ENCODE measurements around the gene ZP1.

ZP1 gene

DNA sequence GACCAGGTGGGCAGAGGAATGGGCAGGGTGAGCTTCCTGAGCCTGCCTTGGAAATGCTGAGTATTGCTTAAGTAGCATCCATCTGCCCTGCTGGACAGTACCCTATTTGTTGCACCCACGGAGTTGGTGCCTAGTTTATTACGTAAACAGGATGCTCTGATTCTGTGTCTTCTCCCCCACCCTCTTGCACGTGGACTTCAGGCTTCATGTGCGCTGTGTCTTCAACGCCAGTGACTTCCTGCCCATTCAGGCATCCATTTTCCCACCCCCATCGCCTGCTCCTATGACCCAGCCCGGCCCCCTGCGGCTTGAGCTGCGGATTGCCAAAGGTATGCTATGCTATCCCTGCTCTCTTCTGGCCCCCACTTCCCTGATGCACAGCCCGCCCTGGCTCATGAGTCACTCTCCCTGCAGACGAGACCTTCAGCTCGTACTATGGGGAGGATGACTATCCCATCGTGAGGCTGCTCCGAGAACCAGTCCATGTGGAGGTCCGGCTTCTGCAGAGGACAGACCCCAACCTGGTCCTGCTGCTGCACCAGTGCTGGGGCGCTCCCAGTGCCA is 5.7 kb downstream of the ZP1 start:
- H3K27ac ChIP-seq (ENCODE audit: low read length), result no peak overlapping the region
- H3K4me3 ChIP-seq (ENCODE audit: low read length in 2 of 2), result no peak overlapping the region
- H3K27me3 ChIP-seq (ENCODE audit: control insufficient read depth in 1 of 2, insufficient read depth in 2 of 2, low read length in 2 of 2), result peaks cover 3 to 12% of the 10 kb centered on the region in 2 donors
- H3K4me1 ChIP-seq (ENCODE audit: control insufficient read depth, insufficient read depth, low read length), result peaks cover 5% of the 10 kb centered on the region
- no peaks in the 10 kb centered on the region for H3K9me3 ChIP-seq (ENCODE audit: control insufficient read depth in 2 of 2, low read length in 2 of 2)
- no peaks in the 10 kb centered on the region for H3K36me3 ChIP-seq (ENCODE audit: control insufficient read depth in 2 of 2, insufficient read depth in 2 of 2, low read length in 2 of 2)
- H3K9ac ChIP-seq (ENCODE audit: low read length in 2 of 2), result no peak overlapping the region

DNA sequence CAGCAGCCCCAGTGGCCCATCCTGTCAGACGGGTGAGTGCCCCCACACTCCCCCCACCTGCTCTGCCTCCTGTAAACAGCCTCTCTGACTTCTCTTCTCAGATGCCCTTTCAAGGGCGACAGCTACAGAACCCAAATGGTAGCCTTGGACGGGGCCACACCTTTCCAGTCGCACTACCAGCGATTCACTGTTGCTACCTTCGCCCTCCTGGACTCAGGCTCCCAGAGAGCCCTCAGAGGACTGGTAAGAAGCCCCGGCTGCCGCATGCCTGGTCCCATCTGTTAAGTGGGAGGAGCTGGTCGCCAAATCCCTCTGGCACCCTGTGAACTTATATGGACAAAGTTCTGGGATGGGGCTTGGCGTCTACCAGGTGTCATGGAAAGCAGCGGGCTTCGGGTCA is 6.2 kb downstream of the ZP1 start:
- no peak overlapping the region for H3K27ac ChIP-seq (ENCODE audit: low read length)
- H3K27me3 ChIP-seq (ENCODE audit: control insufficient read depth in 1 of 2, insufficient read depth in 2 of 2, low read length in 2 of 2), result peaks cover 3 to 12% of the 10 kb centered on the region in 2 donors
- no peaks in the 10 kb centered on the region for H3K36me3 ChIP-seq (ENCODE audit: control insufficient read depth in 2 of 2, insufficient read depth in 2 of 2, low read length in 2 of 2)
- H3K4me3 ChIP-seq (ENCODE audit: low read length in 2 of 2), result no peak overlapping the region
- no peak overlapping the region for H3K9ac ChIP-seq (ENCODE audit: low read length in 2 of 2)
- peaks cover 5% of the 10 kb centered on the region for H3K4me1 ChIP-seq (ENCODE audit: control insufficient read depth, insufficient read depth, low read length)
- no peaks in the 10 kb centered on the region for H3K9me3 ChIP-seq (ENCODE audit: control insufficient read depth in 2 of 2, low read length in 2 of 2)

DNA sequence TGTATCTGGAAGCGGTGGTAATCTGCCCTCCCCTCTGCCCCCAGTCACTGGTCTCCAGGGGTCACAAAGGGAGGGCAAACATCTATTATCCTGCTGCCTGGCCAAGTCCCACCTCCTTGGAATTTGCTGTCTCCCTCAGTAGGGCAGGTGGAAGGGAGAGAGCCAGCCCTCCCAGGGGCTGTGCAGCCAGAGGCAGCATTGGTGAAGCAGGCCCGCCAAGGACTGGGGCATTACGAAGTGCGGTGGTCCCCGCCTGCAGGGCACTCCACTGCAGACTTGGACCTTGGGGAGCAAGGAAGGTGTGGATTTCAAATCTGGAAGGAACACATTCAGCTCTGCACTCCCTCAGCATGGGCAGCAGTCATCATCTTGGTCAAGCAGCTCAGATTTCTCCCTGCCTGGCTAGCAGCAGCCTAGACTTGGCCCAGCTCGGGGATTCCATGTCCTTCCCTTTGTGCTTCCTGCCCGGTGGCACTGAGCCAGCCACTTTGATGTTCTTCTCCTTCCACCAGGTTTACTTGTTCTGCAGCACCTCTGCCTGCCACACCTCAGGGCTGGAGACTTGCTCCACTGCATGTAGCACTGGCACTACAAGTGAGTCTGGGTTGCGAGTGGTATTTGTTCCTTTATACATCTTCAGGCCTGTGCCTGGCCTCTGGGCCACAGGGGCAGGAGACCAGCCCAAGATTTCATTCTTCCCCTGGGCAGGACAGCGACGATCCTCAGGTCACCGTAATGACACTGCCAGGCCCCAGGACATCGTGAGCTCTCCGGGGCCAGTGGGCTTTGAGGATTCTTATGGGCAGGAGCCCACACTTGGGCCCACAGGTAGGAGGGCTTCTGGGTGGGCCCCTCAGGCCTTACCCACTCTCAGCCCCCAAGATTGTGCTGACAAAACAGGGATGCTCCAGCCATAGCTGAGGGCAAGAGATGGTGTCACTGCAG is 7.4 kb downstream of the ZP1 start:
- H3K9ac ChIP-seq (ENCODE audit: low read length in 2 of 2), result no peak overlapping the region
- H3K27ac ChIP-seq (ENCODE audit: low read length), result no peak overlapping the region
- peaks cover 10% of the 10 kb centered on the region for H3K4me1 ChIP-seq (ENCODE audit: control insufficient read depth, insufficient read depth, low read length)
- H3K4me3 ChIP-seq (ENCODE audit: low read length in 2 of 2), result no peak overlapping the region
- peaks cover under 1% of the 10 kb centered on the region in 2 donors for H3K36me3 ChIP-seq (ENCODE audit: control insufficient read depth in 2 of 2, insufficient read depth in 2 of 2, low read length in 2 of 2)
- peaks cover 0 to 3% of the 10 kb centered on the region in 2 donors for H3K27me3 ChIP-seq (ENCODE audit: control insufficient read depth in 1 of 2, insufficient read depth in 2 of 2, low read length in 2 of 2)
- H3K9me3 ChIP-seq (ENCODE audit: control insufficient read depth in 2 of 2, low read length in 2 of 2), result no peaks in the 10 kb centered on the region

DNA sequence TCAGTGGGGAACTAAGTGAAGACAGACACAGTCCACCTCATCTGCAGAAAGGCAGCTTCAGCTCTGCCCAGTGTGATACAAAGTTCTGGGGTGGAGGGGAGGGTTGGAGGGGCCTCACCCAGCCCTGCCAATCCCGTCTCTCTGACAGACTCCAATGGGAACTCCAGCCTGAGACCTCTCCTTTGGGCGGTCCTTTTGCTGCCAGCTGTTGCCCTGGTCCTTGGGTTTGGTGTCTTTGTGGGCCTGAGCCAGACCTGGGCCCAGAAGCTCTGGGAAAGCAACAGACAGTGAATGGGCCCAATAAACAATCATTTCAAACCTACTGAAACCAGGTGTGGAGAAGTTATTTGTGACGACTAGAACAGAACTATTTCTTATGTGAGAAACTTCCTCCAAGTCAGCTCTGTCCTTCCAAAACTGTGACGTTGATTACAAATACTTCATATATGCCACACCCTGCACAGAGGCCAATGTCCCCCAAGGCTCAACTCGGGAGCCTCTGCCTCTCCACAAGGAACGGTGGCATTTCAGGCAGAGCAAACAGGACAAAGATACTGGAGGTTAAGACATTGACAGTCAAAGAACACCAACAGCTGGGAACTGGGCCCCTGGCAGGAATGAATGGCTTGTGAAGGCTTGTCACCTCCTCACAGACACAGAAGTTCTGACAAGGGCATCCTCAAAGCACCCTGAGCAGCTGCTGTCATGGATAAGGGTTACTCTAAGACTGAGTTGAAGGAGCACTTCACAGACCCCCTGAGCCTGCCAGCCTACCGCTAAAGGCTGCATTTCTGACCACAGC is 8.2 kb downstream of the ZP1 start:
- Histone ChIP-seq H3K4me3 (ENCODE audit: low read length in 2 of 2) (no peak overlapping the region), H3K9ac (ENCODE audit: low read length in 2 of 2) (no peak overlapping the region)

DNA sequence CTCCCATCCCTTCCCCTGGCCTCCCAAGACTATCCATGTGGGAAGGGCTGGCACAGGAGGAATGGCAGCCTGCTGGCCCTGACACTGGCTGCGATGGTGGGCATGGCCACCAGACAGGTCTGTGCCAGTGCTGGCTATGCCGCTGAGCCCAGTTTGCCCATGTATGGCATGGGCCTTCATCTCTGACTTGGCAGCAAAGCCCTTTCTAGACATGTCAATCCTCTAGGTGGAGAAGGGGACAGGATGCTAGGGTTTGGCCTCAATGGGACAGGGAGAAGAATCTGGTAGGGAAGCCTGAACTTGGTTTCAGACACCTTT is 8.8 kb downstream of the ZP1 start:
- no peaks in the 10 kb centered on the region for H3K9me3 ChIP-seq (ENCODE audit: control insufficient read depth in 2 of 2, low read length in 2 of 2)
- H3K27me3 ChIP-seq (ENCODE audit: control insufficient read depth in 1 of 2, insufficient read depth in 2 of 2, low read length in 2 of 2), result no peaks in the 10 kb centered on the region
- H3K27ac ChIP-seq (ENCODE audit: low read length), result no peak overlapping the region
- H3K36me3 ChIP-seq (ENCODE audit: control insufficient read depth in 2 of 2, insufficient read depth in 2 of 2, low read length in 2 of 2), result peaks cover 6 to 10% of the 10 kb centered on the region in 2 donors
- H3K4me3 ChIP-seq (ENCODE audit: low read length in 2 of 2), result no peak overlapping the region
- no peak overlapping the region for H3K9ac ChIP-seq (ENCODE audit: low read length in 2 of 2)
- H3K4me1 ChIP-seq (ENCODE audit: control insufficient read depth, insufficient read depth, low read length), result peaks cover 17% of the 10 kb centered on the region

More for the DNA sequence above, 8.2 kb downstream of the ZP1 start:
- Histone ChIP-seq H3K4me1 (ENCODE audit: control insufficient read depth, insufficient read depth, low read length) (peaks cover 15% of the 10 kb centered on the region), H3K27me3 (ENCODE audit: control insufficient read depth in 1 of 2, insufficient read depth in 2 of 2, low read length in 2 of 2) (no peaks in the 10 kb centered on the region), H3K9me3 (ENCODE audit: control insufficient read depth in 2 of 2, low read length in 2 of 2) (no peaks in the 10 kb centered on the region), H3K27ac (ENCODE audit: low read length) (no peak overlapping the region), H3K36me3 (ENCODE audit: control insufficient read depth in 2 of 2, insufficient read depth in 2 of 2, low read length in 2 of 2) (peaks cover 5 to 6% of the 10 kb centered on the region in 2 donors)

DNA sequence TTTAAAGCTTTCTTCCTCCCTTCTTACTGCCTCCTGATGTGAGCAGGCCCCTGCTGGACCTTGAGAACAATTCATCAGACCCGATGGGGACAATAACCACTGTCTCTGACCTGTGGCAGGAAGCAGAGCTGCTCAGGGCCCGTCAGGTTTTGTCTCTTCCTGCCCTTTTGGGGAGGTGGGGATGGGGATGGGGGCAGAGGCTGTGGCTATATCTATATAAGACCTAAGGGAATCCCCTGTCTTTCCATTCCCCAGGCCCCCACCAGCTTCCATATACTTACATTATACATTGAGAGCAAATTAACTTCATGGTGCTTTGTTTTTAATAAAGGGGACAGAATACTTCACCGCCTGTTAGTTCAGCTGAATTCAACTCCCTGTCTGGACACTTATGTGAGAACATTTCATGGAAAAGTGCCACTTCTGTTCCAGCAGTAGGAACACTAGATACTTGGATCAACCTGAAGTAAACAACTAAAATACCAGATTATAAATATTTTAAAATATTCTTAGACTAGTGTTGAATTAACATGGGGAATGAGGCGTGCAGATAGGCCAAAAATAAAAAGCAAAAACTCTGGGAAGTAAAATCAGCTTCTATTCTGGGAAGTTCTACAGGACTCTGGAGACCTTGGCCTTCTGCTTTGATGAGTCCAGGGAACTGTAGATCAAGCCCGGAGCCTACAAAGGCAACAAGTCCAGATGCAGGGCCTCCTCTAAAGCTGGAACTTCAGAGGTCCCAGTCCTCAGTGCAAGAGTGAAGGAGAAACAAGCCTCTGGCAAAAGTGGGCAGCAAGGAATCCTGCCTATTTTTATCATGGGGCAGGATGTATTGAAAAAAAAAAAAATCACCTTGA is 11.1 kb downstream of the ZP1 start:
- no peaks in the 10 kb centered on the region for H3K9me3 ChIP-seq (ENCODE audit: control insufficient read depth in 2 of 2, low read length in 2 of 2)
- no peak overlapping the region for H3K4me3 ChIP-seq (ENCODE audit: low read length in 2 of 2)
- no peak overlapping the region for H3K9ac ChIP-seq (ENCODE audit: low read length in 2 of 2)
- H3K27me3 ChIP-seq (ENCODE audit: control insufficient read depth in 1 of 2, insufficient read depth in 2 of 2, low read length in 2 of 2), result no peaks in the 10 kb centered on the region
- peaks cover 6 to 10% of the 10 kb centered on the region in 2 donors for H3K36me3 ChIP-seq (ENCODE audit: control insufficient read depth in 2 of 2, insufficient read depth in 2 of 2, low read length in 2 of 2)
- H3K27ac ChIP-seq (ENCODE audit: low read length), result peak overlapping the region; percentile 37
- H3K4me1 ChIP-seq (ENCODE audit: control insufficient read depth, insufficient read depth, low read length), result peaks cover 12% of the 10 kb centered on the region

DNA sequence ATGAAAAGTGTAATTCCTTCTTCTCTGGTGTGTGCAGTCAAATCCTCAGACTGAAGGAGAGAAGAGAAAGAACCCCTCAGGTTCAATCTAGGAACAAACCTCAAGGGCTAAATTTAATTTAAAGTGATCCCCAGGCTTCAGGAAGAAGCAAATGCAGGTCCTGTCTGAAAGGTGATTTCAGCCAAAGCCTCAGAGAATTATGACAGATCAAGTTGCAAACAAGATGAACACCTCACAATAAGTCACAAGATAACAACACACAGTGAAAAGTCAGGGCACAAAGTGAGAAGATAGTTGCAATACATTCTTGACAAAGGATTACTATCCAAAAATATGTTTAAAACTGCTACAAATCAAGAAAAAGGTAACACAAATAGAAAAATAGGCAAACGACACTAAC is 11.8 kb downstream of the ZP1 start:
- no peak overlapping the region for H3K4me3 ChIP-seq (ENCODE audit: low read length in 2 of 2)
- H3K4me1 ChIP-seq (ENCODE audit: control insufficient read depth, insufficient read depth, low read length), result peaks cover 12% of the 10 kb centered on the region
- no peaks in the 10 kb centered on the region for H3K9me3 ChIP-seq (ENCODE audit: control insufficient read depth in 2 of 2, low read length in 2 of 2)
- H3K9ac ChIP-seq (ENCODE audit: low read length in 2 of 2), result no peak overlapping the region
- H3K27me3 ChIP-seq (ENCODE audit: control insufficient read depth in 1 of 2, insufficient read depth in 2 of 2, low read length in 2 of 2), result no peaks in the 10 kb centered on the region
- H3K27ac ChIP-seq (ENCODE audit: low read length), result no peak overlapping the region
- H3K36me3 ChIP-seq (ENCODE audit: control insufficient read depth in 2 of 2, insufficient read depth in 2 of 2, low read length in 2 of 2), result peaks cover 6 to 10% of the 10 kb centered on the region in 2 donors

DNA sequence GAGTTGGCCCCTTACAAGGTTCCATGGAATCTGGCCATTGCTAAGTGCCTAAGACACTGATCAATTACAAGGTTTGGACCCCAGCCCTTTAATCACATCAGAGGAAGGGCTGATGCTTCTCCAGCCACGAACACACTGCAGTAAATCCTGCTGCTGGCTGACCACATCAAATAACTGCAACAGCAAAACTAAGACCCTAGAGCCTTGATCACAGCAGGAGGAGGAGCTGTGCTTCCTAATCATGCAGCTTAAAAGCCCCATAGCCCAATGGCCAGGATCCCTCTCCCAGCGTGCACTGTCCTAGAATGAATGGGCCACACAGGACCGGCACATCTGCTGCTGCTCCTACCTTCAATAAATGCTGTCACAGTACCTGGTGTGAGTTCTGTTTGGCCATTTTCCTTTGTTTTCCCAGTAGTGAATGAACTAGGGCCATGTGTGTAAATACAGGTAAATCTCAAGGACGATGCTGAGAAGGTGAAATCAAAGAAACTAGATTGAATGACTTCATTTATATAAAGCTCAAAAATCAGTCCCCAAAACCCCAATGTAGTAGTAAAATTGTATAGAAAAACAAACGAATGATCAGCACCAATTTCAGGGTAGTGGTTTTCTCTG is 12.7 kb downstream of the ZP1 start:
- Histone ChIP-seq H3K9me3 (ENCODE audit: control insufficient read depth in 2 of 2, low read length in 2 of 2) (no peaks in the 10 kb centered on the region), H3K27ac (ENCODE audit: low read length) (no peak overlapping the region), H3K4me1 (ENCODE audit: control insufficient read depth, insufficient read depth, low read length) (peaks cover 12% of the 10 kb centered on the region), H3K27me3 (ENCODE audit: control insufficient read depth in 1 of 2, insufficient read depth in 2 of 2, low read length in 2 of 2) (no peaks in the 10 kb centered on the region), H3K4me3 (ENCODE audit: low read length in 2 of 2) (no peak overlapping the region), H3K9ac (ENCODE audit: low read length in 2 of 2) (no peak overlapping the region), H3K36me3 (ENCODE audit: control insufficient read depth in 2 of 2, insufficient read depth in 2 of 2, low read length in 2 of 2) (peaks cover 6 to 10% of the 10 kb centered on the region in 2 donors)

DNA sequence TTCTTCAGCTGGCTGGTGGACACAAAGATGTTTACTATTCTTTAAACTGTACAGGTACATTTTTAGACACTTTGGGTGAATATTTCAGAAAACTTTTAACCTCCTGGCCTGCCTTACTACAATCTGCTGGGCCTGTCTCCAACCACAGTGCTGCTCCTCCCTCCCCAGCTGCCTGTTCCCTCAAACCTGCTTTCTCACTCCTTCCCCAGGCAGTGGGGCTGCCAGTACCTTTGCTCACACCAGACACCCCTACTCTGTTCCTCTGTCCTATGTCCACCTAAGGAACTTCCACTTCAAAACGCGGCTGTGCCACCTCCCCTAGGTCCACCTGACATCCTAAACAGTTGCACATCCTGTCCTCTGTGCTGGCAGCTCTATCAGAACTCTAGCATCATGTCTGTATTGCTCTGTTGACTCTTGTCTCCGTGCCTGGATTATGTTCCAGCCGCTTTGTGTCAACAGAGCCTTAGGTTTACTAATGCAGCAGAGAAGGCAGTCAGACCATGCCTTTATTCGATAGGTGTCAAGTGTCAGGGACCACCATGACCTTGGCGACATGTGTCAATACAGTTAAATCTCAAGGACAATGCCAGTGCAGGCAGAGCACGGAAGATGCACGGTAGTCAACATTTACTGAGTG is 13.4 kb downstream of the ZP1 start:
- Histone ChIP-seq H3K4me3 (ENCODE audit: low read length in 2 of 2) (no peak overlapping the region), H3K4me1 (ENCODE audit: control insufficient read depth, insufficient read depth, low read length) (peaks cover 12% of the 10 kb centered on the region), H3K27me3 (ENCODE audit: control insufficient read depth in 1 of 2, insufficient read depth in 2 of 2, low read length in 2 of 2) (no peaks in the 10 kb centered on the region), H3K9ac (ENCODE audit: low read length in 2 of 2) (no peak overlapping the region), H3K27ac (ENCODE audit: low read length) (no peak overlapping the region), H3K36me3 (ENCODE audit: control insufficient read depth in 2 of 2, insufficient read depth in 2 of 2, low read length in 2 of 2) (peaks cover 6 to 10% of the 10 kb centered on the region in 2 donors), H3K9me3 (ENCODE audit: control insufficient read depth in 2 of 2, low read length in 2 of 2) (no peaks in the 10 kb centered on the region)
